Measurements from ENCODE around the gene BTG4.

Gene BTG4

GRCh38 chr11:111445586-111445985, 66.6 kb downstream of the BTG4 start:
- no peak for DNase-seq (ENCODE audit: extremely low read depth, low read depth)
- no peak for TF ChIP-seq CTCF (IDR thresholded peaks at IDR 0.05; ENCODE audit: low read depth, low read length, missing control alignments)
- no peak overlapping the region for H3K4me3 ChIP-seq (replicated peaks; ENCODE audit: low read depth, low read length)

Data from HFF-Myc (cell line).